MM.1S (cell line): Measurements from ENCODE around the gene ACSS1.

Experiments
- DNase-seq: peaks from one replicate; pipeline ENCODE4 v3.0.0-alpha.2; 2015
- H2AFZ ChIP-seq: fragments of 300-600 bp; sonication (generic); 2 replicates; pipeline ENCODE4 v1.6.0; 2016; ENCODE audit warnings: antibody characterized with exemption, low read length
- H3F3A ChIP-seq: fragments of 300-600 bp; sonication (generic); 2 replicates; pipeline ENCODE4 v1.6.1; 2016; ENCODE audit warnings: mild to moderate bottlenecking, antibody characterized with exemption, low read length, moderate library complexity, mixed read lengths; ENCODE audit not compliant: insufficient read depth
- H3K27ac ChIP-seq: fragments of 300-600 bp; sonication (generic); 2 replicates; pipeline ENCODE4 v1.5.1; 2016; ENCODE audit warnings: mild to moderate bottlenecking, low read length
- H3K27me3 ChIP-seq: fragments of 300-600 bp; sonication (generic); replicated peaks from 2 replicates; pipeline ENCODE4 v1.6.0; 2016; ENCODE audit warnings: low read length; ENCODE audit not compliant: insufficient read depth
- H3K36me3 ChIP-seq: fragments of 300-600 bp; sonication (generic); replicated peaks from 2 replicates; pipeline ENCODE4 v1.6.1; 2016; ENCODE audit warnings: mild to moderate bottlenecking, low read length, mixed read lengths; ENCODE audit not compliant: insufficient read depth
- H3K4me1 ChIP-seq: fragments of 300-600 bp; sonication (generic); 2 replicates; pipeline ENCODE4 v1.6.1; 2016; ENCODE audit warnings: low read length, mixed read lengths
- H3K4me2 ChIP-seq: fragments of 300-600 bp; sonication (generic); 2 replicates; pipeline ENCODE4 v1.6.0; 2016; ENCODE audit warnings: low read depth, low read length
- H3K4me3 ChIP-seq: fragments of 300-600 bp; sonication (generic); 2 replicates; pipeline ENCODE4 v1.5.1; 2016; ENCODE audit warnings: low read length, mixed read lengths
- H3K79me2 ChIP-seq: fragments of 300-600 bp; sonication (generic); 2 replicates; pipeline ENCODE4 v1.6.1; 2016; ENCODE audit warnings: mixed run types, low read length, mixed read lengths
- H3K9ac ChIP-seq: fragments of 300-600 bp; sonication (generic); 2 replicates; pipeline ENCODE4 v1.6.1; 2016; ENCODE audit warnings: low read length, mixed read lengths
- H3K9me2 ChIP-seq: fragments of 300-600 bp; sonication (generic); replicated peaks from 2 replicates; pipeline ENCODE4 v1.6.1; 2016; ENCODE audit warnings: mild to moderate bottlenecking, low read length, mixed read lengths; ENCODE audit not compliant: insufficient read depth
- H3K9me3 ChIP-seq: fragments of 300-600 bp; sonication (generic); replicated peaks from 2 replicates; pipeline ENCODE4 v1.6.1; 2016; ENCODE audit warnings: mild to moderate bottlenecking, low read length, mixed read lengths; ENCODE audit not compliant: insufficient read depth
- H4K20me1 ChIP-seq: fragments of 300-600 bp; sonication (generic); 2 replicates; pipeline ENCODE4 v1.6.1; 2016; ENCODE audit warnings: mild to moderate bottlenecking, low read length, moderate library complexity, mixed read lengths; ENCODE audit not compliant: insufficient read depth
- EZH2 ChIP-seq: fragments of 300-600 bp; sonication (generic); optimal IDR thresholded peaks from 2 replicates; pipeline ENCODE3; 2017; ENCODE audit warnings: low read depth, mild to moderate bottlenecking, antibody characterized with exemption, low read length, mixed read lengths
- EZH2phosphoT487 ChIP-seq: fragments of 300-600 bp; sonication (generic); IDR thresholded peaks from 2 replicates; pipeline ENCODE4 v1.6.1; 2018; ENCODE audit warnings: antibody characterized with exemption, low read length
- TF ChIP-seq, protein P1 (sequence below): fragments of 300-600 bp; sonication (generic); IDR thresholded peaks from 2 replicates; pipeline ENCODE4 v1.5.1; 2016; ENCODE audit warnings: antibody characterized with exemption, low read length, mixed read lengths

ACSS1 gene

DNA sequence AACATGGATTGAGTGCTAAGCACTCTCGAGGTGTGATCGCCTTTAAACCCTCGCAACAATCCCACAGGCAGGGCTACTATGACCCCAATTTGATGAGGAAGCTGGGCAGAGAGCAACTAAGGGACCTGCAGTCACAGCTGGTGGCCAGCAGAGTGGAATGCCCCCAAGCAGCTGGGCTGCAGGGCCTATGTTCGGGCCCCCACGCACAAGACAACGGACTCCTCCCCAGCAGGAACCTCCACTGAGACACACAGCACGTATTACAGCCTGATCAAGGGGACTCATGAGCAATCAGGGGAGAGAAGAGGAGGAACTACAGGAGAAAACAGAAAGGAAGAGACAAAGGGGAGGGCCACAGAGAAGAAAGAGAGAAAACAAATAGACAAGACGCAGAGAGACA, 87.2 kb downstream of the ACSS1 start:
- H3K4me1 ChIP-seq, result no peaks in the 10 kb centered on the region
- no peaks in the 10 kb centered on the region for H3K27me3 ChIP-seq
- H3K36me3 ChIP-seq, result peaks cover 14% of the 10 kb centered on the region
- DNase-seq, result no peak
- H3K9me3 ChIP-seq, result no peaks in the 10 kb centered on the region
- no peak overlapping the region for H3K27ac ChIP-seq
- no peaks in the 10 kb centered on the region for H3F3A ChIP-seq
- H3K9ac ChIP-seq, result no peak overlapping the region
- H3K79me2 ChIP-seq, result peaks cover 10% of the 10 kb centered on the region; the same call in 1 of the 2 replicates
- TF ChIP-seq, protein P1, sequence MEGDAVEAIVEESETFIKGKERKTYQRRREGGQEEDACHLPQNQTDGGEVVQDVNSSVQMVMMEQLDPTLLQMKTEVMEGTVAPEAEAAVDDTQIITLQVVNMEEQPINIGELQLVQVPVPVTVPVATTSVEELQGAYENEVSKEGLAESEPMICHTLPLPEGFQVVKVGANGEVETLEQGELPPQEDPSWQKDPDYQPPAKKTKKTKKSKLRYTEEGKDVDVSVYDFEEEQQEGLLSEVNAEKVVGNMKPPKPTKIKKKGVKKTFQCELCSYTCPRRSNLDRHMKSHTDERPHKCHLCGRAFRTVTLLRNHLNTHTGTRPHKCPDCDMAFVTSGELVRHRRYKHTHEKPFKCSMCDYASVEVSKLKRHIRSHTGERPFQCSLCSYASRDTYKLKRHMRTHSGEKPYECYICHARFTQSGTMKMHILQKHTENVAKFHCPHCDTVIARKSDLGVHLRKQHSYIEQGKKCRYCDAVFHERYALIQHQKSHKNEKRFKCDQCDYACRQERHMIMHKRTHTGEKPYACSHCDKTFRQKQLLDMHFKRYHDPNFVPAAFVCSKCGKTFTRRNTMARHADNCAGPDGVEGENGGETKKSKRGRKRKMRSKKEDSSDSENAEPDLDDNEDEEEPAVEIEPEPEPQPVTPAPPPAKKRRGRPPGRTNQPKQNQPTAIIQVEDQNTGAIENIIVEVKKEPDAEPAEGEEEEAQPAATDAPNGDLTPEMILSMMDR, result no peak
- TF ChIP-seq EZH2, result no peak
- no peak for TF ChIP-seq EZH2phosphoT487
- no peak overlapping the region for H3K4me3 ChIP-seq
- no peak overlapping the region for H2AFZ ChIP-seq
- no peaks in the 10 kb centered on the region for H3K9me2 ChIP-seq
- H4K20me1 ChIP-seq, result no peaks in the 10 kb centered on the region
- H3K4me2 ChIP-seq, result no peak overlapping the region

- H3F3A ChIP-seq, result no peaks in the 10 kb centered on the region
- H3K36me3 ChIP-seq, result peaks cover 14% of the 10 kb centered on the region
- TF ChIP-seq EZH2phosphoT487, result no peak
- TF ChIP-seq, protein P1, result no peak
- no peak for TF ChIP-seq EZH2
- no peak overlapping the region for H3K27ac ChIP-seq
- DNase-seq, result no peak
- H3K9me3 ChIP-seq, result no peaks in the 10 kb centered on the region
- no peaks in the 10 kb centered on the region for H4K20me1 ChIP-seq
- 0 out of 2 replicates have a peak, but pooled peaks cover 6% of the 10 kb centered on the region for H3K79me2 ChIP-seq
- no peaks in the 10 kb centered on the region for H3K4me1 ChIP-seq
- H3K4me2 ChIP-seq, result no peak overlapping the region
- no peak overlapping the region for H3K4me3 ChIP-seq
- no peaks in the 10 kb centered on the region for H3K9me2 ChIP-seq
- H3K9ac ChIP-seq, result no peak overlapping the region
- H2AFZ ChIP-seq, result no peak overlapping the region
- no peaks in the 10 kb centered on the region for H3K27me3 ChIP-seq
Measured at GRCh38 chr20:24970030-24970553, 87.8 kb downstream of the ACSS1 start.

- Histone ChIP-seq H3K36me3 (peaks cover 14% of the 10 kb centered on the region), H3K4me3 (no peak overlapping the region), H2AFZ (no peak overlapping the region), H4K20me1 (no peaks in the 10 kb centered on the region), H3K4me2 (no peak overlapping the region), H3K9ac (no peak overlapping the region), H3K9me2 (no peaks in the 10 kb centered on the region), H3K4me1 (no peaks in the 10 kb centered on the region), H3K27me3 (no peaks in the 10 kb centered on the region), H3F3A (no peaks in the 10 kb centered on the region), H3K9me3 (no peaks in the 10 kb centered on the region), H3K79me2 (no peaks in the 10 kb centered on the region), H3K27ac (no peak overlapping the region)
- no peak for DNase-seq
- TF ChIP-seq EZH2, result no peak
- TF ChIP-seq, protein P1, result no peak
- no peak for TF ChIP-seq EZH2phosphoT487
Measured at GRCh38 chr20:24969186-24970029, 88.5 kb downstream of the ACSS1 start.
